Keratinocyte (primary cell): ENCODE measurements around the gene ABLIM1. TPM values are rescaled to one million over a fixed set of nuclear protein-coding genes. Genes with fewer than 3 reads are reported as not detected.
A peak's percentile ranks its signal among the peaks of the same experiment; 100 is the strongest.

Experiments used
- DNase-seq: peaks from one replicate; pipeline ENCODE4 v3.0.0-alpha.2; 2011; ENCODE audit warnings: low read depth, missing footprints, low spot score
- FAIRE-seq: peaks from 2 replicates; lab custom pipeline; 2011; peaks lifted over from hg19 to GRCh38; lab: Jason Lieb, UNC
- H2AFZ ChIP-seq: 2 replicates; pipeline ENCODE4 v1.6.0; 2012; ENCODE audit warnings: low read length, control low read depth, inconsistent platforms; ENCODE audit not compliant: control insufficient read depth
- H3K27ac ChIP-seq: 2 replicates; pipeline ENCODE4 v1.5.1; 2011; ENCODE audit warnings: low read length; ENCODE audit not compliant: control insufficient read depth, insufficient read depth
- H3K27me3 ChIP-seq: 3 replicates; pipeline ENCODE4 v1.6.0; 2011; ENCODE audit warnings: low read length; ENCODE audit not compliant: control insufficient read depth, insufficient read depth; ENCODE audit errors: extremely low read depth
- H3K36me3 ChIP-seq, 2 experiments: 2 replicates in 1 of 2; 3 replicates in 1 of 2; pipeline ENCODE4 v1.5.1; 2011; ENCODE audit warnings: low read length in 2 of 2, mild to moderate bottlenecking in 1 of 2; ENCODE audit not compliant: control insufficient read depth in 2 of 2, insufficient read depth in 2 of 2; ENCODE audit errors: extremely low read depth in 1 of 2
- H3K4me1 ChIP-seq: 3 replicates; pipeline ENCODE4 v1.5.1; 2011; ENCODE audit warnings: low read length; ENCODE audit not compliant: control insufficient read depth, insufficient read depth; ENCODE audit errors: extremely low read depth
- H3K4me2 ChIP-seq: 3 replicates; pipeline ENCODE4 v1.6.0; 2011; ENCODE audit warnings: low read depth, low read length; ENCODE audit not compliant: control insufficient read depth, insufficient read depth; ENCODE audit errors: extremely low read depth
- H3K4me3 ChIP-seq, 3 experiments: fragments of 200-600 bp in 1 of 3; sonication (generic) in 1 of 3; 2 replicates in 2 of 3; 3 replicates in 1 of 3; pipeline ENCODE4 v1.5.1; 2011 to 2016; ENCODE audit warnings: low read length in 3 of 3, mild to moderate bottlenecking in 3 of 3, control low read depth in 2 of 3, inconsistent platforms in 1 of 3, low read depth in 1 of 3, mixed read lengths in 1 of 3, mixed run types in 1 of 3, moderate library complexity in 1 of 3; ENCODE audit not compliant: control insufficient read depth in 2 of 3, insufficient read depth in 2 of 3; ENCODE audit errors: extremely low read depth in 1 of 3
- H3K79me2 ChIP-seq: 2 replicates; pipeline ENCODE4 v1.6.0; 2012; ENCODE audit warnings: low read length; ENCODE audit not compliant: control insufficient read depth, insufficient read depth
- H3K9ac ChIP-seq: 3 replicates; pipeline ENCODE4 v1.6.0; 2011; ENCODE audit warnings: low read length; ENCODE audit not compliant: control insufficient read depth, insufficient read depth; ENCODE audit errors: extremely low read depth
- H3K9me1 ChIP-seq: 3 replicates; pipeline ENCODE4 v1.6.0; 2011; ENCODE audit warnings: low read length; ENCODE audit not compliant: control insufficient read depth, insufficient read depth; ENCODE audit errors: extremely low read depth
- H3K9me3 ChIP-seq: 2 replicates; pipeline ENCODE4 v1.5.1; 2012; ENCODE audit warnings: low read depth, low read length; ENCODE audit not compliant: control insufficient read depth
- H4K20me1 ChIP-seq: 3 replicates; pipeline ENCODE4 v1.6.0; 2011; ENCODE audit warnings: low read length; ENCODE audit not compliant: control insufficient read depth, insufficient read depth; ENCODE audit errors: extremely low read depth
- EZH2 ChIP-seq: IDR thresholded peaks from one replicate; pipeline ENCODE4 v1.6.1; 2012; ENCODE audit warnings: inconsistent platforms, mild to moderate bottlenecking, low read length, moderate library complexity
- dilution Hi-C: fragments of 300-500 bp; cut with MboI; formaldehyde crosslinking; loops from one replicate; pipeline ENCODE4 v1.7.0; 2020; ENCODE audit warnings: low sequenced_read_pairs; ENCODE audit not compliant: extremely low pct_ligation_motif_present
- polyA plus RNA-seq, 5 experiments: library from polyadenylated mRNA; depleted of rRNA in 3 of 5; stranded (reverse) in 3 of 5; stranded (forward) in 1 of 5; unstranded in 1 of 5; fragments of >200 nt; gene quantifications; 1 replicate in 1 of 5; 2 replicates in 3 of 5; 3 replicates in 1 of 5; pipeline versions ENCODE4 v1.2.1 to v1.2.3, GENCODE V29; 2011 to 2012; ENCODE audit warnings: missing spikeins in 2 of 5, low read depth in 1 of 5, low replicate concordance in 1 of 5
- TF ChIP-seq, protein P1 (sequence below), 3 experiments: IDR thresholded peaks in 1 of 3; conservative IDR thresholded peaks in 1 of 3; optimal IDR thresholded peaks in 1 of 3; 2 replicates in 2 of 3; 3 replicates in 1 of 3; pipeline versions ENCODE3 to v1.5.1; 2011; ENCODE audit warnings: low read length in 3 of 3, mild to moderate bottlenecking in 3 of 3, moderate library complexity in 2 of 3, control low read depth in 1 of 3, inconsistent platforms in 1 of 3; ENCODE audit not compliant: insufficient read depth in 2 of 3; ENCODE audit errors: extremely low read depth in 1 of 3

ABLIM1 gene
- polyA plus RNA-seq, 1 donor (not counting 4 experiments of a cell fraction or from before 2014, with no cell fraction given) = 55.2 TPM

GRCh38 chr10:114489521-114490310 is 168.4 kb downstream of the ABLIM1 start:
- Histone ChIP-seq H3K27ac (no peak overlapping the region), H3K4me1 (peaks cover 36% of the 10 kb centered on the region)

DNA sequence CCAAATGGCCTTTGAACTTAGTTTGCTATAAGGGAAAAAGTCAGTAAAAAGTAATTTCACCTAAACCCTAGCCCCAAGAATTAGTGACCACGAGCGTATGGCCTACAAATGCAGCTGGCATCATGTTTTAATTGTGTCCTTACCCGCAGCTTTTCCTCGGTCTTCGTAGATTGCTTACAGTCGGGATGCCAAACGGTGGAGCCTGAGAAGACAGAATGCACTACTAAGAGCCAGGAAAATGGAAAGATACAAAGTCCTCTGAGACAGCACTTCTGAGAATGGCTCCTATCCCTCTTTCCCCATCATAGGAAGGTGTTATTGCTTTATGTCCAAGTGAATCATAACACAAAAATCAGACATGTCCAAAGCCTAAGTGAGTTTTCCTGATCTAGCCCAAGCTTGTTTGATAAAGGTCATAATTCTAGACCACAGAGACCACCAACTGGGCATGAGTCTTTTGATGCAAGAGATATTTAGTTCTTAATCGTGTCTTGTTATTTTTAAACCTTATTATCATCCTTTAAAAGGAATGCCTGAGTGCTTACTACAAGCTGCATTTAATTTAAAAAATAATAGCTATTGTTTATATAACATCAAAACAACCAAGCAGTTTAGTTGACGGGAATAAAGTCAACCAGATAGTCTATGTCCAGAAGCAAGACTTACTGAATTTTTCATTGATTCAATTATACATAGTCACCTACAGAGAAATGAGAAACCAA is 170.1 kb downstream of the ABLIM1 start:
- Histone ChIP-seq H3K9me1 (peaks cover 3% of the 10 kb centered on the region), H3K79me2 (no peaks in the 10 kb centered on the region), H3K36me3 (peaks cover 5 to 12% of the 10 kb centered on the region in 2 experiments), H3K4me1 (peaks cover 34% of the 10 kb centered on the region), H2AFZ (no peak overlapping the region), H3K27ac (peak overlapping the region; percentile 68), H3K27me3 (no peaks in the 10 kb centered on the region), H3K9ac (no peak overlapping the region), H3K4me3 (no peak overlapping the region), H4K20me1 (no peaks in the 10 kb centered on the region), H3K4me2 (peak overlapping the region; percentile 22), H3K9me3 (no peaks in the 10 kb centered on the region)
- dilution Hi-C loops = no loop called here
- FAIRE-seq = no peak
- DNase-seq = no peak
- no peak for TF ChIP-seq EZH2
- TF ChIP-seq, protein P1, sequence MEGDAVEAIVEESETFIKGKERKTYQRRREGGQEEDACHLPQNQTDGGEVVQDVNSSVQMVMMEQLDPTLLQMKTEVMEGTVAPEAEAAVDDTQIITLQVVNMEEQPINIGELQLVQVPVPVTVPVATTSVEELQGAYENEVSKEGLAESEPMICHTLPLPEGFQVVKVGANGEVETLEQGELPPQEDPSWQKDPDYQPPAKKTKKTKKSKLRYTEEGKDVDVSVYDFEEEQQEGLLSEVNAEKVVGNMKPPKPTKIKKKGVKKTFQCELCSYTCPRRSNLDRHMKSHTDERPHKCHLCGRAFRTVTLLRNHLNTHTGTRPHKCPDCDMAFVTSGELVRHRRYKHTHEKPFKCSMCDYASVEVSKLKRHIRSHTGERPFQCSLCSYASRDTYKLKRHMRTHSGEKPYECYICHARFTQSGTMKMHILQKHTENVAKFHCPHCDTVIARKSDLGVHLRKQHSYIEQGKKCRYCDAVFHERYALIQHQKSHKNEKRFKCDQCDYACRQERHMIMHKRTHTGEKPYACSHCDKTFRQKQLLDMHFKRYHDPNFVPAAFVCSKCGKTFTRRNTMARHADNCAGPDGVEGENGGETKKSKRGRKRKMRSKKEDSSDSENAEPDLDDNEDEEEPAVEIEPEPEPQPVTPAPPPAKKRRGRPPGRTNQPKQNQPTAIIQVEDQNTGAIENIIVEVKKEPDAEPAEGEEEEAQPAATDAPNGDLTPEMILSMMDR (optimal IDR thresholded peaks at IDR 0.05 in 1 of 3, IDR thresholded peaks at IDR 0.05 in 1 of 3, conservative IDR thresholded peaks at IDR 0.05 in 1 of 3; ENCODE audit: extremely low read depth in 1 of 3, insufficient read depth in 2 of 3, low read length in 3 of 3) = no peak

More at GRCh38 chr10:114489521-114490310, 168.4 kb downstream of the ABLIM1 start:
- Histone ChIP-seq H3K9me3 (no peaks in the 10 kb centered on the region), H3K4me3 (no peak overlapping the region), H3K9ac (no peak overlapping the region), H3K27me3 (no peaks in the 10 kb centered on the region), H3K36me3 (peaks cover 5 to 7% of the 10 kb centered on the region in 2 experiments), H4K20me1 (no peaks in the 10 kb centered on the region), H3K79me2 (no peaks in the 10 kb centered on the region), H3K9me1 (peaks cover 3% of the 10 kb centered on the region), H3K4me2 (no peak overlapping the region), H2AFZ (no peak overlapping the region)
- dilution Hi-C loops = no loop called here
- TF ChIP-seq EZH2 = no peak
- TF ChIP-seq, protein P1 (optimal IDR thresholded peaks at IDR 0.05 in 1 of 3, IDR thresholded peaks at IDR 0.05 in 1 of 3, conservative IDR thresholded peaks at IDR 0.05 in 1 of 3; ENCODE audit: extremely low read depth in 1 of 3, insufficient read depth in 2 of 3, low read length in 3 of 3) = no peak
- DNase-seq (no peak), FAIRE-seq (no peak)
